ENCODE measurements around the gene ECT2L. TPM values are rescaled to one million over a fixed set of nuclear protein-coding genes. Genes with fewer than 3 reads are reported as not detected.

ECT2L gene
- total and polyA plus RNA-seq, 2 of the 13 experiments (the other 11 are each of a cell fraction or from before 2014, with no cell fraction given), result 0.12 TPM; not detected in 1

DNA sequence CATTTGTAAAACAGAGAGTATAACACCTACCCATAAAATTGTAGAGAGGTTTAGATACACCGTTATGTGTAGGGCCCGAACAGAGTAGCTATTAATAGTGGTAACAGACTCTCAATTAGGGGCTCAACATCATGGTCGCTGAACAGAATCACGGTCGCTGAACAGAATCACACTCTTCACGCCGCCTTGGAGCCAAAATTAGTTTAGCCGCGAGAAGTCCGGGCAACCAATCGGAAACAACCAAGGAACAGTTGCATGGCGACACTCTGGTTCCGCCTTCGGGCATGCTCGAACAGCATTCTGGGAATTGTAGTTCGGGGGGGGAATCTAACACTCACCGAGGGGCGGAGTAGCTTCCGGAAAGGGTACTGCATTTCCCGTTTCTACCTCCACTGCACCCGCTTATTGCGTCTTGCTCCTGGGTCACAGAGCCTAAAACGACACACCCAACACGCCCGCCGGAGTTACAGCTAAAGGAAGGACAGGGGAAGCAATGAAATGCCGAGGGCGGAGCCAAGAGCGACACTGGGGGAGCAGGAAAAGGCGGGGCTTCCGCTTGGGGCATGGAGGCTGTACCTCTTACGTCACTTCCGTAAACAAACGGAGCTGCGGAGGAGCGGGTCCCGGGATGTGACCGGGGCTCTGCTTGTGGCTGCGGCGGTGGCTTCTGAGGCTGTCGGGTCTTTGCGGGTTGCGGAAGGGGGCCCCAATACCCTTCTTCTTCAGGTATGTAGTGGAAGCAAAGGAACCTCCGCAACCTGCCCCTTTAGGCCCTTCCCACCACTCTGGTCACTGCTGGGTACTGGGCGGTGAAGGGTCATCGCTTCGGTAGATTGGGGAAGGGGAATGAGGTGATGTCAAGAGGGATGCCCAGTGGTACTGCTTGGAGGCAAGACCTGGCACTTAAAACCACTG lies 22.5 kb upstream of the ECT2L start, which contains the start of gene CCDC28A (continued):
- TF ChIP-seq, protein P1, sequence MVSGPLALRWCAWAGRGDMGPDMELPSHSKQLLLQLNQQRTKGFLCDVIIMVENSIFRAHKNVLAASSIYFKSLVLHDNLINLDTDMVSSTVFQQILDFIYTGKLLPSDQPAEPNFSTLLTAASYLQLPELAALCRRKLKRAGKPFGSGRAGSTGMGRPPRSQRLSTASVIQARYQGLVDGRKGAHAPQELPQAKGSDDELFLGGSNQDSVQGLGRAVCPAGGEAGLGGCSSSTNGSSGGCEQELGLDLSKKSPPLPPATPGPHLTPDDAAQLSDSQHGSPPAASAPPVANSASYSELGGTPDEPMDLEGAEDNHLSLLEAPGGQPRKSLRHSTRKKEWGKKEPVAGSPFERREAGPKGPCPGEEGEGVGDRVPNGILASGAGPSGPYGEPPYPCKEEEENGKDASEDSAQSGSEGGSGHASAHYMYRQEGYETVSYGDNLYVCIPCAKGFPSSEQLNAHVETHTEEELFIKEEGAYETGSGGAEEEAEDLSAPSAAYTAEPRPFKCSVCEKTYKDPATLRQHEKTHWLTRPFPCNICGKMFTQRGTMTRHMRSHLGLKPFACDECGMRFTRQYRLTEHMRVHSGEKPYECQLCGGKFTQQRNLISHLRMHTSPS (CRISPR knock-in tag; IDR thresholded peaks at IDR 0.05; ENCODE audit: low read depth), result peak; percentile 63; the same call in 1 of the 2 replicates
- TF ChIP-seq, protein P2, sequence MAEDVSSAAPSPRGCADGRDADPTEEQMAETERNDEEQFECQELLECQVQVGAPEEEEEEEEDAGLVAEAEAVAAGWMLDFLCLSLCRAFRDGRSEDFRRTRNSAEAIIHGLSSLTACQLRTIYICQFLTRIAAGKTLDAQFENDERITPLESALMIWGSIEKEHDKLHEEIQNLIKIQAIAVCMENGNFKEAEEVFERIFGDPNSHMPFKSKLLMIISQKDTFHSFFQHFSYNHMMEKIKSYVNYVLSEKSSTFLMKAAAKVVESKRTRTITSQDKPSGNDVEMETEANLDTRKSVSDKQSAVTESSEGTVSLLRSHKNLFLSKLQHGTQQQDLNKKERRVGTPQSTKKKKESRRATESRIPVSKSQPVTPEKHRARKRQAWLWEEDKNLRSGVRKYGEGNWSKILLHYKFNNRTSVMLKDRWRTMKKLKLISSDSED (CRISPR knock-in tag; IDR thresholded peaks at IDR 0.05), result no peak
- TF ChIP-seq RFX1 (IDR thresholded peaks at IDR 0.05) (peak; percentile 85), RFXAP (CRISPR knock-in tag; IDR thresholded peaks at IDR 0.05; ENCODE audit: borderline replicate concordance) (0 out of 2 replicates have a peak, but pooled peaks have one; percentile 89), HOXA7 (CRISPR knock-in tag; IDR thresholded peaks at IDR 0.05) (no peak), NAIF1 (CRISPR knock-in tag; IDR thresholded peaks at IDR 0.05; ENCODE audit: borderline replicate concordance) (no peak), PRPF4 (IDR thresholded peaks at IDR 0.05; ENCODE audit: low read depth, low read length, poor library complexity, severe bottlenecking) (no peak), ZSCAN30 (CRISPR knock-in tag; IDR thresholded peaks at IDR 0.05) (no peak), ZNF781 (CRISPR knock-in tag; IDR thresholded peaks at IDR 0.05; ENCODE audit: borderline replicate concordance, not compliant biosample characterization) (peak; percentile 22), RBM39 (IDR thresholded peaks at IDR 0.05; ENCODE audit: low read depth, low read length, poor library complexity, severe bottlenecking) (peak; percentile 55), ZNF160 (CRISPR knock-in tag; IDR thresholded peaks at IDR 0.05) (no peak), ZNF460 (CRISPR knock-in tag; IDR thresholded peaks at IDR 0.05; ENCODE audit: borderline replicate concordance) (no peak), SOX13 (IDR thresholded peaks at IDR 0.05) (no peak), SOX13 (CRISPR knock-in tag; conservative IDR thresholded peaks at IDR 0.05 in 1 of 2, IDR thresholded peaks at IDR 0.05 in 1 of 2) (no peak), HNRNPUL1 (IDR thresholded peaks at IDR 0.05; ENCODE audit: low read depth, low read length) (no peak), ZNF205 (CRISPR knock-in tag; IDR thresholded peaks at IDR 0.05) (0 out of 2 replicates have a peak, but pooled peaks have one; percentile 11), ZNF432 (CRISPR knock-in tag; IDR thresholded peaks at IDR 0.05; ENCODE audit: borderline replicate concordance) (no peak), ZNF709 (CRISPR knock-in tag; IDR thresholded peaks at IDR 0.05) (peak; percentile 69)
- TF ChIP-seq, protein P3, sequence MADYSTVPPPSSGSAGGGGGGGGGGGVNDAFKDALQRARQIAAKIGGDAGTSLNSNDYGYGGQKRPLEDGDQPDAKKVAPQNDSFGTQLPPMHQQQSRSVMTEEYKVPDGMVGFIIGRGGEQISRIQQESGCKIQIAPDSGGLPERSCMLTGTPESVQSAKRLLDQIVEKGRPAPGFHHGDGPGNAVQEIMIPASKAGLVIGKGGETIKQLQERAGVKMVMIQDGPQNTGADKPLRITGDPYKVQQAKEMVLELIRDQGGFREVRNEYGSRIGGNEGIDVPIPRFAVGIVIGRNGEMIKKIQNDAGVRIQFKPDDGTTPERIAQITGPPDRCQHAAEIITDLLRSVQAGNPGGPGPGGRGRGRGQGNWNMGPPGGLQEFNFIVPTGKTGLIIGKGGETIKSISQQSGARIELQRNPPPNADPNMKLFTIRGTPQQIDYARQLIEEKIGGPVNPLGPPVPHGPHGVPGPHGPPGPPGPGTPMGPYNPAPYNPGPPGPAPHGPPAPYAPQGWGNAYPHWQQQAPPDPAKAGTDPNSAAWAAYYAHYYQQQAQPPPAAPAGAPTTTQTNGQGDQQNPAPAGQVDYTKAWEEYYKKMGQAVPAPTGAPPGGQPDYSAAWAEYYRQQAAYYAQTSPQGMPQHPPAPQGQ (CRISPR knock-in tag; IDR thresholded peaks at IDR 0.05; ENCODE audit: borderline replicate concordance), result no peak
- TF ChIP-seq, protein P4, sequence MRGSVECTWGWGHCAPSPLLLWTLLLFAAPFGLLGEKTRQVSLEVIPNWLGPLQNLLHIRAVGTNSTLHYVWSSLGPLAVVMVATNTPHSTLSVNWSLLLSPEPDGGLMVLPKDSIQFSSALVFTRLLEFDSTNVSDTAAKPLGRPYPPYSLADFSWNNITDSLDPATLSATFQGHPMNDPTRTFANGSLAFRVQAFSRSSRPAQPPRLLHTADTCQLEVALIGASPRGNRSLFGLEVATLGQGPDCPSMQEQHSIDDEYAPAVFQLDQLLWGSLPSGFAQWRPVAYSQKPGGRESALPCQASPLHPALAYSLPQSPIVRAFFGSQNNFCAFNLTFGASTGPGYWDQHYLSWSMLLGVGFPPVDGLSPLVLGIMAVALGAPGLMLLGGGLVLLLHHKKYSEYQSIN (CRISPR knock-in tag; IDR thresholded peaks at IDR 0.05; ENCODE audit: borderline replicate concordance), result no peak
